ENCODE data around the gene SCP2.

- TF ChIP-seq EZH2 (IDR thresholded peaks at IDR 0.05; ENCODE audit: low read length, unreplicated experiment), result no peak
- TF ChIP-seq CTCF (conservative IDR thresholded peaks at IDR 0.05; ENCODE audit: low read depth, low read length), result no peak
- TF ChIP-seq EZH2phosphoT487 (IDR thresholded peaks at IDR 0.05; ENCODE audit: borderline replicate concordance, low read length), result no peak
Measured at GRCh38 chr1:52973841-52974240, 46.8 kb downstream of the SCP2 start.

All from PC-3 (cell line).